Measurements from ENCODE around the gene RPS4Y1. TPM values are rescaled to one million over a fixed set of nuclear protein-coding genes. Genes with fewer than 3 reads are reported as not detected.

Gene RPS4Y1
- total and polyA plus RNA-seq, 4 donors: 153 to 159 TPM; not detected in 2

DNA sequence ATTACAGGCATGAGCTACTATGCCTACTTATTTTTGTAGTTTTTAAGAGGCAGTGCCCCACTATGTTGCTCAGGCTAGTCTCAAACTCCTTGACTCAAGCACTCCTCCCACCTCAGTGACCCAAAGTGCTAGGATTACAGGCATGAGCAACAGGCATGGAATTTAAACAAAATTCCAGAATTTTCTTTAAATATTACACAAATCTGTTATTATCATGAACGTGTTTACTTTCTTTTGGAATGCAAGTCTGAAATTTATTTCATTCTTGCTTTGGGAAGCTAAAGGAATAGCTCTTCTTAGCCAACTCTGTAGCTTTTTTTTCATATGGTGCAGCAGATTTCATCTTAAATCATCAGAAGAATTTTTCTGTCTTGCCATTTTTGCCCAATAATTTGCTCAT lies 66.0 kb downstream of the RPS4Y1 start (continued):
- TF ChIP-seq, protein P1, sequence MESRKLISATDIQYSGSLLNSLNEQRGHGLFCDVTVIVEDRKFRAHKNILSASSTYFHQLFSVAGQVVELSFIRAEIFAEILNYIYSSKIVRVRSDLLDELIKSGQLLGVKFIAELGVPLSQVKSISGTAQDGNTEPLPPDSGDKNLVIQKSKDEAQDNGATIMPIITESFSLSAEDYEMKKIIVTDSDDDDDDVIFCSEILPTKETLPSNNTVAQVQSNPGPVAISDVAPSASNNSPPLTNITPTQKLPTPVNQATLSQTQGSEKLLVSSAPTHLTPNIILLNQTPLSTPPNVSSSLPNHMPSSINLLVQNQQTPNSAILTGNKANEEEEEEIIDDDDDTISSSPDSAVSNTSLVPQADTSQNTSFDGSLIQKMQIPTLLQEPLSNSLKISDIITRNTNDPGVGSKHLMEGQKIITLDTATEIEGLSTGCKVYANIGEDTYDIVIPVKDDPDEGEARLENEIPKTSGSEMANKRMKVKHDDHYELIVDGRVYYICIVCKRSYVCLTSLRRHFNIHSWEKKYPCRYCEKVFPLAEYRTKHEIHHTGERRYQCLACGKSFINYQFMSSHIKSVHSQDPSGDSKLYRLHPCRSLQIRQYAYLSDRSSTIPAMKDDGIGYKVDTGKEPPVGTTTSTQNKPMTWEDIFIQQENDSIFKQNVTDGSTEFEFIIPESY (IDR thresholded peaks at IDR 0.05): no peak
- TF ChIP-seq FOXA2 (IDR thresholded peaks at IDR 0.05) (no peak), TAF1 (conservative IDR thresholded peaks at IDR 0.05) (no peak), RXRA (IDR thresholded peaks at IDR 0.05) (no peak), HNF4A (conservative IDR thresholded peaks at IDR 0.05) (no peak), FOXA1 (IDR thresholded peaks at IDR 0.05) (no peak)
- TF ChIP-seq, protein P2, sequence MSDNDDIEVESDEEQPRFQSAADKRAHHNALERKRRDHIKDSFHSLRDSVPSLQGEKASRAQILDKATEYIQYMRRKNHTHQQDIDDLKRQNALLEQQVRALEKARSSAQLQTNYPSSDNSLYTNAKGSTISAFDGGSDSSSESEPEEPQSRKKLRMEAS (IDR thresholded peaks at IDR 0.05): no peak
- TF ChIP-seq, protein P3, sequence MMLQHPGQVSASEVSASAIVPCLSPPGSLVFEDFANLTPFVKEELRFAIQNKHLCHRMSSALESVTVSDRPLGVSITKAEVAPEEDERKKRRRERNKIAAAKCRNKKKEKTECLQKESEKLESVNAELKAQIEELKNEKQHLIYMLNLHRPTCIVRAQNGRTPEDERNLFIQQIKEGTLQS (IDR thresholded peaks at IDR 0.05): no peak

DNA sequence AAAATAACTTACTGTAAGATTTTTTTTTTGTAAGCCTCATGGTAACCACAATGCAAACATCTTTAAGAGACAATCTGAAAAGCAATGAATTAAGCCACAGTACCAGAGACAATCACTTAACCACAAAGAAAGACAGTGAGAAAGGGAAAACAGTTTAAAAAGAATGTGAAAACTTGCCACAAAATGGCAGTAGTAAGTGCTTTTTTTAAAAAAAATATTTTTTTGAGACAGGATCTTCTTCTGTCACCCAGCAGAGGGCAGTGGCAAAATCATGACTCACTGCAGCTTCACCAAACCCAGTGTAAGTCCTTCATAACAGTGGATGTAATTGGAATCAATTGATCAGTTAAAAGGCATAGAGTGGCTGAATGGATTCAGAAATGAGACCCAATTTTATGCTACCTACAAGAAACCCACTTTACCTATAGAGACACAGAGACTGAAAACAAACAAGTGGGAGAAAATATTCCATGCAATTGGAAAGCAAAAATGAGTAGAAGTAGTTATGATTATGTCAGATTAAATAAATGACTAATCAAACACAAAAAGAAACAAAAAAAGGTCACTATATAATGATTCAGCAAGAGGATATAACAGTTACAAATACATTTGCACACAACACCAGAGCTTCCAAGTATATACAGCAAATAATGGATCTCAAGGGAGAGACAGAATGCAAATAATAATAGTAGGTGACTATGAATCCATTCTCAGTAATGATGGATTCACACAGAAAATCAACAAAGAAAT lies 71.8 kb downstream of the RPS4Y1 start:
- H3K27ac ChIP-seq (ENCODE audit: low read depth in 1 of 2, low read length in 2 of 2): no peak overlapping the region
- H3K36me3 ChIP-seq (ENCODE audit: control insufficient read depth in 4 of 4, insufficient read depth in 3 of 4, low read depth in 1 of 4, low read length in 3 of 4): no peaks in the 10 kb centered on the region
- no peaks in the 10 kb centered on the region for H3K9me3 ChIP-seq (ENCODE audit: control insufficient read depth in 4 of 4, low read length in 3 of 4)
- no peak for TF ChIP-seq SP1 (IDR thresholded peaks at IDR 0.05)
- no peak for TF ChIP-seq YY1 (IDR thresholded peaks at IDR 0.05)
- TF ChIP-seq NR2F2 (IDR thresholded peaks at IDR 0.05): no peak
- TF ChIP-seq JUND (IDR thresholded peaks at IDR 0.05): peak in 1 of 2 donors; percentile 49
- no peak for TF ChIP-seq FOXA1 (IDR thresholded peaks at IDR 0.05)
- TF ChIP-seq, protein P4, sequence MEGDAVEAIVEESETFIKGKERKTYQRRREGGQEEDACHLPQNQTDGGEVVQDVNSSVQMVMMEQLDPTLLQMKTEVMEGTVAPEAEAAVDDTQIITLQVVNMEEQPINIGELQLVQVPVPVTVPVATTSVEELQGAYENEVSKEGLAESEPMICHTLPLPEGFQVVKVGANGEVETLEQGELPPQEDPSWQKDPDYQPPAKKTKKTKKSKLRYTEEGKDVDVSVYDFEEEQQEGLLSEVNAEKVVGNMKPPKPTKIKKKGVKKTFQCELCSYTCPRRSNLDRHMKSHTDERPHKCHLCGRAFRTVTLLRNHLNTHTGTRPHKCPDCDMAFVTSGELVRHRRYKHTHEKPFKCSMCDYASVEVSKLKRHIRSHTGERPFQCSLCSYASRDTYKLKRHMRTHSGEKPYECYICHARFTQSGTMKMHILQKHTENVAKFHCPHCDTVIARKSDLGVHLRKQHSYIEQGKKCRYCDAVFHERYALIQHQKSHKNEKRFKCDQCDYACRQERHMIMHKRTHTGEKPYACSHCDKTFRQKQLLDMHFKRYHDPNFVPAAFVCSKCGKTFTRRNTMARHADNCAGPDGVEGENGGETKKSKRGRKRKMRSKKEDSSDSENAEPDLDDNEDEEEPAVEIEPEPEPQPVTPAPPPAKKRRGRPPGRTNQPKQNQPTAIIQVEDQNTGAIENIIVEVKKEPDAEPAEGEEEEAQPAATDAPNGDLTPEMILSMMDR (IDR thresholded peaks at IDR 0.05; ENCODE audit: low read depth, low read length, missing input control): no peak
- TF ChIP-seq GABPA (IDR thresholded peaks at IDR 0.05 in 1 of 2, conservative IDR thresholded peaks at IDR 0.05 in 1 of 2): no peak
- TF ChIP-seq EGR1 (IDR thresholded peaks at IDR 0.05; ENCODE audit: low read depth in 2 of 2): no peak
- peak in 1 of 2 donors; percentile 67 for TF ChIP-seq RAD21 (IDR thresholded peaks at IDR 0.05)
- DNase-seq (ENCODE audit: low spot score): no peak
- H3K27me3 ChIP-seq (ENCODE audit: control insufficient read depth in 4 of 4, insufficient read depth in 4 of 4, low read length in 3 of 4): no peaks in the 10 kb centered on the region
- no peak overlapping the region for H3K9ac ChIP-seq (ENCODE audit: low read depth in 1 of 2, low read length in 2 of 2)
- no peaks in the 10 kb centered on the region for H3K4me1 ChIP-seq (ENCODE audit: control insufficient read depth in 4 of 4, insufficient read depth in 4 of 4, low read length in 3 of 4)
- H3K4me3 ChIP-seq (ENCODE audit: low read depth in 1 of 3, low read length in 3 of 3): no peak overlapping the region

Small RNA genes within 50 kb of the gene (small RNA-seq; reads per million reads assigned to genes)
- not detected for gene TOMM22P2

Other genes with a start within 250 kb of the RPS4Y1 start
- gene SRY, start 53.9 kb upstream of the RPS4Y1 start, total RNA-seq: 1 to 10 TPM in 1 of 2 donors, not detected in 1; 2.6 TPM
- not detected for gene SRY, start 53.9 kb upstream of the RPS4Y1 start, polyA plus RNA-seq
- 10 to 100 TPM in 1 of 2 donors, not detected in 1; 15.4 TPM for gene ZFY, start 93.8 kb downstream of the RPS4Y1 start, total RNA-seq
- 1 to 10 TPM in 1 of 2 donors, not detected in 1; 2.6 TPM for gene ZFY, start 93.8 kb downstream of the RPS4Y1 start, polyA plus RNA-seq

All from liver (tissue), 10 donors.